Measurements from ENCODE around the gene DAGLB. TPM values are rescaled to one million over a fixed set of nuclear protein-coding genes. Genes with fewer than 3 reads are reported as not detected.

Gene DAGLB
- polyA plus RNA-seq, 3 donors, result 15.2 to 47.0 (median 16.4) TPM

- peaks cover 72% of the 10 kb centered on the region for H3K79me2 ChIP-seq (ENCODE audit: insufficient read depth, low read length)
- peaks cover 58% of the 10 kb centered on the region for H3K4me1 Mint-ChIP-seq
- H3K4me3 Mint-ChIP-seq, result peak overlapping the region; percentile 59 to 63
- H3K4me3 ChIP-seq (replicated peaks in 1 of 3; ENCODE audit: low read depth in 2 of 3, low read length in 3 of 3), result peak overlapping the region in 1 of 3 experiments; percentile 80
- H3K9ac ChIP-seq (ENCODE audit: insufficient read depth, low read length, poor library complexity, severe bottlenecking), result no peak overlapping the region
- no peak for DNase-seq
- no peak overlapping the region for H2AFZ ChIP-seq (ENCODE audit: insufficient read depth, low read depth, low read length, poor library complexity, severe bottlenecking)
- peaks cover 72 to 77% of the 10 kb centered on the region in 2 donors for H3K4me1 ChIP-seq (ENCODE audit: control insufficient read depth in 1 of 2, insufficient read depth in 2 of 2, low read length in 2 of 2)
- H4K20me1 ChIP-seq (ENCODE audit: insufficient read depth, low read length), result peaks cover 69% of the 10 kb centered on the region
- no peaks in the 10 kb centered on the region for H3K27me3 ChIP-seq (ENCODE audit: control insufficient read depth in 2 of 2, insufficient read depth in 2 of 2, low read length in 2 of 2)
- no peak for TF ChIP-seq CTCF (IDR thresholded peaks at IDR 0.05)
- WGBS (ENCODE audit: insufficient coverage), result 94% methylated on average over 2 of the region's 7 CpGs
- H3K9me3 ChIP-seq (replicated peaks in 1 of 2; ENCODE audit: control insufficient read depth in 1 of 2, insufficient read depth in 1 of 2, low read length in 2 of 2), result no peaks in the 10 kb centered on the region
- peaks cover 0 to 6% (median 2%) of the 10 kb centered on the region in 7 donors for H3K9me3 Mint-ChIP-seq
- H3K27me3 Mint-ChIP-seq (ENCODE audit: low read depth in 3 of 3), result peaks cover 0 to 5% (median 0%) of the 10 kb centered on the region in 3 donors
- peak overlapping the region in 6 of 7 donors; percentile 50 to 94 (median 82) for H3K27ac Mint-ChIP-seq
- H3K27ac ChIP-seq (ENCODE audit: low read depth in 1 of 2, low read length in 2 of 2), result peak overlapping the region; percentile 58 to 64
- intact Hi-C loops (cut with micrococcal nuclease), result no loop called here
- H3K36me3 ChIP-seq (replicated peaks in 1 of 2; ENCODE audit: control insufficient read depth in 1 of 2, insufficient read depth in 2 of 2, low read length in 2 of 2), result peaks cover 0 to 9% of the 10 kb centered on the region in 2 donors
- peaks cover 18 to 26% of the 10 kb centered on the region in 2 donors for H3K36me3 Mint-ChIP-seq
- H3K4me2 ChIP-seq (replicated peaks; ENCODE audit: extremely low read depth, low read length, poor library complexity, severe bottlenecking), result peak overlapping the region; percentile 34
These were observed 70.9 kb downstream of the DAGLB start for GRCh38 chr7:6376820-6377219.

GRCh38 chr7:6375348-6376101, 72.2 kb downstream of the DAGLB start:
- Histone ChIP-seq H3K4me3 (replicated peaks in 1 of 3; ENCODE audit: low read depth in 2 of 3, low read length in 3 of 3) (peak overlapping the region; percentile 74 to 91 (median 80)), H2AFZ (ENCODE audit: insufficient read depth, low read depth, low read length, poor library complexity, severe bottlenecking) (no peak overlapping the region), H4K20me1 (ENCODE audit: insufficient read depth, low read length) (peaks cover 56% of the 10 kb centered on the region), H3K9ac (ENCODE audit: insufficient read depth, low read length, poor library complexity, severe bottlenecking) (peak overlapping the region; percentile 85), H3K79me2 (ENCODE audit: insufficient read depth, low read length) (peaks cover 59% of the 10 kb centered on the region), H3K36me3 (replicated peaks in 1 of 2; ENCODE audit: control insufficient read depth in 1 of 2, insufficient read depth in 2 of 2, low read length in 2 of 2) (peaks cover 0 to 9% of the 10 kb centered on the region in 2 donors), H3K9me3 (replicated peaks in 1 of 2; ENCODE audit: control insufficient read depth in 1 of 2, insufficient read depth in 1 of 2, low read length in 2 of 2) (no peaks in the 10 kb centered on the region), H3K4me1 (ENCODE audit: control insufficient read depth in 1 of 2, insufficient read depth in 2 of 2, low read length in 2 of 2) (peaks cover 59 to 64% of the 10 kb centered on the region in 2 donors), H3K27ac (ENCODE audit: low read depth in 1 of 2, low read length in 2 of 2) (peak overlapping the region; percentile 77 to 93), H3K4me2 (replicated peaks; ENCODE audit: extremely low read depth, low read length, poor library complexity, severe bottlenecking) (peak overlapping the region; percentile 78), H3K27me3 (ENCODE audit: control insufficient read depth in 2 of 2, insufficient read depth in 2 of 2, low read length in 2 of 2) (no peaks in the 10 kb centered on the region)
- no peak for TF ChIP-seq CTCF (IDR thresholded peaks at IDR 0.05)
- Mint-ChIP-seq H3K27ac (peak overlapping the region; percentile 88 to 96 (median 94)), H3K4me1 (peaks cover 45% of the 10 kb centered on the region), H3K36me3 (peaks cover 16 to 20% of the 10 kb centered on the region in 2 donors), H3K9me3 (peaks cover 0 to 8% (median 2%) of the 10 kb centered on the region in 7 donors), H3K4me3 (peak overlapping the region; percentile 94 to 97), H3K27me3 (ENCODE audit: low read depth in 3 of 3) (peaks cover 0 to 5% (median 0%) of the 10 kb centered on the region in 3 donors)
- DNase-seq, result no peak
- WGBS (ENCODE audit: insufficient coverage), result 14% methylated on average over 7 of the region's 23 CpGs
- intact Hi-C loops (cut with micrococcal nuclease), result no loop called here

Measured in CD14-positive monocyte (primary cell).